T-helper 1 cell (primary cell): ENCODE measurements around the gene C1orf185.
"Not testable (repeated sequence)": the region's sequence is repeated elsewhere in the genome, so short reads cannot be mapped to it uniquely, and the experiment has no call there.

Experiments
- DNase-seq, 5 donors: peaks; one replicate each; pipeline ENCODE4 v3.0.0-alpha.2; 2012 to 2020
- total RNA-seq, 4 donors: gene quantifications; one replicate each; lab custom pipeline; 2026; lab: John Stamatoyannopoulos, UW

Gene C1orf185
- total RNA-seq: 0 reads per million in 4 donors

DNA sequence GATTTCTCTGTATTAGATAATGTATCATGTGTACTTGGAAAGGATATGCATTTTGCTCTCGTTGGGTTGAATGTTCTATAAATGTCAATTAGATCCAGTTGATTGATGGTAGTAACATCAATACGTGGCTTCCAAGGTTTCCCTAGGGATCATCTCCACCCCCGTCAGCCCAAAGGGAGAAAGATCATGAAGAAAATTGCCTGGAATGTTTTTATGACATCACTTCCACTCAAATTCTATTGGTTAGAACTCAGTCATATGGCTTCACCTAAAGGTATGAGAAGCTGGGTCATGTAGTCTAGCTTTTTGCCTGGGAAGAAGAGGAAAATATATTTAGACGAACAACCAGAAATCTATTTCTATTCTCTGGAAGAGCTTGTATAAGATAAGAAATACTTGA lies at the start of gene C1orf185:
Gene C1orf185, plus strand, starts transcription at position 253 of the 400 bp plus-strand sequence. Its CDS starts 6 bp downstream, at position 259.
- DNase-seq: no peak

DNA sequence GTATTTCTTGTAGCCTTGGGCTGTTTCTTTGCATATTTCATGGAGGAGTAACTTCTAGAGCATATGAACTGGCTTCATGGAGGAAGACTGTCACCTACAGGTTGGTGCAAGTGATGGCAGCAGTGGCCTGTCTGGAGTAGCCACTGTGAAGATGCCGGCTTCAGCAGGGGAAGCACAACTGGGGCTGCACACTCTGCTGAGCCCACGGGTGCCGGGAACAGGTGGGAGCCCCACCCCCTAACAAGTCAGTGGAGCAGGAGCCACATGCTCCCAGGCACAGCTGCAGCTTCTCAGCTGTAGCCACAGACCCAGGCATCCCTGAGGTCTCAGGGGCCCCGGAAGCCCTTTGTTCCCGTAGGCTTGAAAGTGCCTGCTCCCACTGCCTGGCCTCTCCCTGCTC lies 43.2 kb upstream of the C1orf185 start:
- peak in 1 of 5 donors; percentile 0 for DNase-seq

DNA sequence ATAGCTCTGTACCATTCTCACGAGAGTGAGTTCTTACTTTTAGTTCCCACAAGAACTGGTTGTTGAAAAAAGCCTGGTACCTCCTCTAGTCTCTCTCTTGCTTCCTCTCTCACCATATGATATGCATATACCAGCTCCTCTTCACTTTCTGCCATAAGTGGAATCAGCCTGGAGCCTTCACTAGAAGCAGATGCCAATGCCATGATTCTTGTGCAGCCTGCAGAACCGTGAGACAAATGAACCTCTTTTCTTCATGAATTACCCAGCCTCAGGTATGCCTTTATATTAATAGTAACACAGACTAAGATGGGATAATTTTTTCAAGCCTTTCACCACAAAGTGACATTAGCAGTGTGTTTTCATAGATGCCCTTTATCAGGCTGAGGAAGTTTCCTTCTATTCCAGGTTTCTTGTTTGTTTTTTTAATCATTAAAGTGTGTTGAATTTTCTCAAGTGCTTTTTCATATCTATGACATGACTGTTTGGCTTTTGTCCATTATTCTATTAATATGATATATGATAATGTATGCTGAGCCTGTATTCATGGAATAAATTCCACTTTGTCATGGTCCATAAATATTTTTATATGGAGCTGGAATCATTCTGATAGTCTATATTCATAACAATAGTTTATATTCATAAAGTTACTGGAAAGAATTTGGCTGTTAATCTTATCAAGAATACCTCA lies 40.7 kb upstream of the C1orf185 start:
- DNase-seq: no peak

DNA sequence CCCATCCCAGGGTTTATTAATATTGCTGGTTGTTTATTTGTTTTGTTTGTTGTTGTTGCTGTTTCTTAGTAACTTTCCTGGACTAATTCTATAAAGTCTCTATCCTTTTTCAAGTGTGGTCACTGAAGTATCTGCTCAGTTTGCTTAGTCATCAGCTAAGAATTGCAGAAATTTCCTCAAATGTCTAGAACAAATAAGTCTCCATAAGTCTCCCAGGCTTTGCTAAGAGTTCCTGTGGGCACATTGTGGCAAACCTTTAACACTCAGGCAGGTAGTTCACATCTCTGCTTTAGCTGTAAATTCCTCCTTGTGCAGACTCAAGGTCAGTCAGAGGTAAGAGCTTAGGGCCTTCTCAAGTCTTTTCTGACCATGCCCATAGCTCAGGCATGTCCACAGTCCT lies 38.9 kb upstream of the C1orf185 start:
- DNase-seq: no peak

GRCh38 chr1:51070011-51070410 lies 32.0 kb upstream of the C1orf185 start:
- DNase-seq: no peak

- no peak for DNase-seq
Observed at GRCh38 chr1:51070640-51071039, 31.4 kb upstream of the C1orf185 start.

GRCh38 chr1:51071291-51072042 lies 30.6 kb upstream of the C1orf185 start:
- DNase-seq: no peak

GRCh38 chr1:51072043-51072439 lies 30.0 kb upstream of the C1orf185 start:
- DNase-seq: no peak

GRCh38 chr1:51072651-51073050 lies 29.4 kb upstream of the C1orf185 start:
- DNase-seq: no peak

- no peak for DNase-seq
Observed at GRCh38 chr1:51073456-51073855, 28.6 kb upstream of the C1orf185 start.

GRCh38 chr1:51086496-51087271 lies 15.3 kb upstream of the C1orf185 start:
- DNase-seq: no peak

GRCh38 chr1:51088474-51088873 lies 13.6 kb upstream of the C1orf185 start:
- no peak for DNase-seq

DNA sequence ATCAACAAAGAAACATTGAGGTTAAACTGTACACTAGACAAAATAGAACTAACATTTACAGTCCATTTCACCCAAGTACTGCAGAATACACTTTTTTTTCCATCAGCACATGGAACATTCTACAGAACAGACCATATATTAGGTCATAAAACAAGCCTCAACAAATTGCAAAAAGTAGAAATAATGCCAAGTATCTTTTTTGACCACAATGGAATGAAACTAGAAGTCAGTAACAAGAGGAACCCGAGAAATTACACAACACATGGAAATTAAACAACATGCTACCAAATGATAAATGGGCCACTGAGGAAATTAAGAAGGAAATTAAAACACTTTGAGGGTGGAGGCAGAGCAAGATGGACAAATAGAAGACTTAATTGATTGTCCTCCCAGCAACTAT lies 8.4 kb upstream of the C1orf185 start:
- no peak for DNase-seq

DNA sequence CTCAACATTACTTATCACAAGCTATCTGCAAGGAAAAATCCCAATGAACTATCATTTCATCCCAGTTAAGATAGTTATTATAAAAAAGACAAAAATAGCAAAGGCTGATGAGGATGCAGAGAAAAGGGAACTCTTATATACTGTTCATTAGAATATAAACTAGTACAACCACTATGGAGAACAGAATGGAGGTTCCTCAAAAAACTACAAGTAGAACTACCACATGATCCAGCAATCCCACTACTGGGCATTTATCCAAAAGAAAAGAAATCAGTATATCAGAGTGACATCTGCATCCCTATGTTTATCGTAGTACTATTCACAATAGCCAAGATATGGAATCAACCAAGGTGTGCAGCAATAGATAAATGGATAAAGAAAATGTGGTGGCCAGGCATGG lies 4.9 kb upstream of the C1orf185 start:
- no peak for DNase-seq

DNA sequence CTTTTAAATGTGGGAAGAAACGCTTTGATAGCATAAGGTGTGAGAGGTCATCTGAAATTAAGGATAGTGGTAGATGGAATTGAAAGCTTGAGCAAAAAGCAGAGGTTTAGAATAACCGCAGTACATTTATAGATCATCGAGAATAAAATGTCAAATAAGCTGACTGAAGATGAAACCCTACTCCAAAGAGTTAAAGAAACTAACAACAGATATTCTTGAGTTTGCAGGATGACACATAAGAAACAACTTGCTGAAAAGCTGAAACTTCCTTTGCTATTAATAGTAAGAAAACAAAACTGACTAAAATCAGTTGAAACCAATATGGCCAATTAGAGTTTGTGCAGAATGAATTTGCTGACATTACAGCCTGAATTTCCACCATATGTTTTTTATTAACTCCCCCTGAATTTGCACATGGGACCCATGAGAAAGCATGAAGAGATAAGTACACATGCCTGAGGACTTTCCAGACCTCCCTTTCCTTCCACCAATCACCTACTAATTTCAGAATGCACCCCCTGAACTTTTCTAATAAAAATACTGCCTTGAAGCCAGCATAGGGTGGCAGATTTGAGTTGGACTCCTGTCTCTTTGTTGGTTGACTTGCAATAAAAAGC lies 1.7 kb upstream of the C1orf185 start:
- no peak for DNase-seq

DNA sequence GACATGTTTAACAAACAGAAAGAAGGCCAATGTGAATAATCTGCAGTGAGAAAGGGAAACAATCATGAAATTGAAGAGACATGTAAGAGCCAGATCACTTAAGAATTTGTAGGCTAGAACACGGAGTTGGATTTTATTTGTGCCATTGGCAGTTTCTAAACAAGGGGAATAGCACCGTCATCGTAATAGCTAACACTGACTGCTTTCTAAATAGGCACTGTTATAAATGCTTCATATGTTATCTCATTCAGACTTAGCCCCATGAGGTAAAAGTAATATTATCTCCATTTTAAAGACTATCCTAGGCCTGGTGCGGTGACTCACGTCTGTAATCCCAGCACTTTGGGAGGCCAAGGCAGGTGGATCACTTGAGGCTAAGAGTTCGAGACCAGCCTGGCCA lies 12.1 kb downstream of the C1orf185 start:
- DNase-seq: no peak

DNA sequence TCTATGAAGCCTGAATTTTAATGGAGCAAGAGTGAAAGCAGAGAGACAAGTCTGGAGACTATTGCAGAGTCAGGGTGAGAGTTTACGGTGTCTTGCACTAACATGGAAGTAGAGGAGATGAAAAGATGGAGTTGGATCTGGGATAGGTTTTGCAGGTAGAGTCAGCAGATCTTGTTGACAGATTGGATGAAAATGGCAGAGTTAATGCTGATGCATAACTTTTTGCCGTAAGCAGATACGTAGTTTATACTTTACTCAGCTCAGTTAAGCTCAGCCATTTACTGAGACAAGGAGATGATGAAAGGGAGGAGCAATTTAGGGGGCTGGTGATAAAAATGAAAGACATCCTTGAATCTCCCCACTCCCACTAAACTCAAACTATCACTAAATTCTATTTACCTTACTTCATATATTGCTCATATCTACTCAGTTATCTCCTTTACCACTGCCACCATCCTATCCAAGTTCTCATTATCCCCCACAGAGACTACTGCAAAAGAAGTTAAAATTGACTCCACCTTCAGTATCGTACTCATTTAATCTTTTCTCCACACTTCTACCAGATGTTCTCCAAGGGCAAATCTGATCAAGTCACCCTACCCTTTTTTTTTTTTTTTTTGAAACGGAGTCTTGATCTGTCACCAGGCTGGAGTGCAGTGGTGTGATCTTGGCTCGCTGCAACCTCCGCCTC lies 13.8 kb downstream of the C1orf185 start:
- no peak for DNase-seq

DNA sequence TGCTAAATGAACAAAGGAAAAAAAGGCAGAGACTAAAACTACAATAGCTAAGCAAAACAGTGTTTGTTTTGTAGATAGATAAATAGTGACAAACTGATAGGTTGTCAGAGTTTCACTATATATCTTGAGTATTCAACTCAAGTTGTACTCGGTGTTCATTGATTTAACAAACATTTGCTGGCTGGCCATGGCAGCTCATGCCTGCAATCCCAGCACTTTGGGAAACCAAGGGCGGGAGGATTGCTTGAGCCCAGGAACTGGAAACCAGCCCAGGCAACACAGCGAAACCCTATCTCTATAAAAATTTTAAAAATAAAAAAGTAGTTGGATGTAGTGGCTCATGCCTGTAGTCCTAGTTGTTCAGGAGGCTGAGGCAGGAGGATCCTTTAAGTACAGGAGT lies 17.3 kb downstream of the C1orf185 start:
- no peak for DNase-seq

GRCh38 chr1:51120629-51121028 lies 18.6 kb downstream of the C1orf185 start:
- no peak for DNase-seq

DNA sequence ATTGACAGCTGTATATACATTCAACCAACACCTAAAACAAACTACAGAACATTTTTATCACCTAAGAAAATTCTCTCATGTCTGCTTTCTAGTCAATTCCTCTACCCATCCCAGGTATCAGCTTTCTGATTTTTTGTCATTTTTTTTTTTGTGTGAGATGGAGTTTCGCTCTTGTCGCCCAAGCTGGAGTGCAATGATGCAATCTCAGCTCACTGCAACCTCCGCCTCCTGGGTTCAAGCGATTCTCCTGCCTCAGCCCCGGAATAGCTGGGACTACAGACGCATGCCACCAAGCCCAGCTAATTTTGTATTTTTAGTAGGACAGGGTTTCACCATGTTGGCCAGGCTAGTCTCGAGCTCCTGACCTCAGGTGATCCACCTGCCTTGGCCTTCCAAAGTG lies 25.1 kb downstream of the C1orf185 start:
- not testable (repeated sequence) for DNase-seq

DNA sequence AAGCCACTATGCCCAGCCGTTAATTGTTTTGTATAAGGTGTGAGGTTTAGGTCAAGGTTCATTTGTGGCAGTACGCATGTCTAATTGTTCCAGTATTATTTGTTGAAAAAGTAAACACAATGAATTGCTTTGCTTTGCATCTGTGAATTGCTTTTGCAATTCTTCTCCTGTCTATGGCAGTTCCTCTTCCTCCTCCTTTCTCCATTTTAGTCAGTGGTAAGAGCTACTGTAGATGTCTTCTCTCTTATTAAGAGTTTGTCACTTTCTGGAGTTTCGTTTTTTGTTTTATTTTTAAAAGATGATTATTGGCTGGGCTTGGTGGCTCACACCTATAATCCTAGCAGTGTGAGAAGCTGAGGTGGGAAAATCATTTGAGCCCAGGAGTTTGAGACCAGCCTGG lies 29.2 kb downstream of the C1orf185 start:
- DNase-seq: no peak

DNA sequence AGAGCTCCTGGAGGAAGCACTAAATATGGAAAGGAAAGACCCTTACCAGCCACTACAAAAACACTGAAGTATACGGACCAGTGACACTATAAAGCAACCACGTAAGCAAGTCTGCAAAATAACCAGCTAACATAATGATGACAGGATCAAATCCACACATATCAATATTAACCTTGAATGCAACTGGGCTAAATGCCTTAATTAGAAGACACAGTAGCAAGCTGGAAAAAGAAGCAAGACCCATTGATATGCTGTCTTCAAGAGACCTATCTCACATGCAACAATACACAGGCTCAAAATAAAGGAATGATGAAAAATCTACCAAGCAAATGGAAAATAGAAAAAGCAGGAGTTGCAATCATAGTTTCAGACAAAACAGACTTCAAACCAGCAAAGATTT lies 31.0 kb downstream of the C1orf185 start:
- no peak for DNase-seq
